ENCODE data around the gene HRCT1. TPM values are rescaled to one million over a fixed set of nuclear protein-coding genes. Genes with fewer than 3 reads are reported as not detected.
"Not testable (repeated sequence)": the region's sequence is repeated elsewhere in the genome, so short reads cannot be mapped to it uniquely, and the experiment has no call there.

Gene HRCT1
- total RNA-seq, 1 experiment from 2014 or later, result not detected

- DNase-seq (ENCODE audit: low spot score), result no peak
These were observed 11.3 kb downstream of the HRCT1 start for GRCh38 chr9:35917261-35917660.

GRCh38 chr9:35918780-35919179 lies 12.8 kb downstream of the HRCT1 start:
- no peak for DNase-seq (ENCODE audit: low spot score)

- DNase-seq (ENCODE audit: low spot score), result no peak
These were observed 13.4 kb downstream of the HRCT1 start for GRCh38 chr9:35919212-35920008.

- DNase-seq (ENCODE audit: low spot score), result no peak
These were observed 14.1 kb downstream of the HRCT1 start for GRCh38 chr9:35920051-35920620.

GRCh38 chr9:35923598-35923926 lies 17.6 kb downstream of the HRCT1 start:
- DNase-seq (ENCODE audit: low spot score), result no peak

GRCh38 chr9:35923927-35924763 lies 18.1 kb downstream of the HRCT1 start:
- DNase-seq (ENCODE audit: low spot score), result peak; percentile 89

- DNase-seq (ENCODE audit: low spot score), result no peak
These were observed 22.8 kb downstream of the HRCT1 start for GRCh38 chr9:35928591-35929452.

GRCh38 chr9:35929453-35929718 lies 23.4 kb downstream of the HRCT1 start:
- DNase-seq (ENCODE audit: low spot score), result no peak

- DNase-seq (ENCODE audit: low spot score), result no peak
These were observed 24.5 kb downstream of the HRCT1 start for GRCh38 chr9:35930521-35930920.

- DNase-seq (ENCODE audit: low spot score), result no peak
These were observed 25.0 kb downstream of the HRCT1 start for GRCh38 chr9:35930989-35931388.

- no peak for DNase-seq (ENCODE audit: low spot score)
These were observed 26.7 kb downstream of the HRCT1 start for GRCh38 chr9:35932735-35933134.

- DNase-seq (ENCODE audit: low spot score), result no peak
These were observed 27.6 kb downstream of the HRCT1 start for GRCh38 chr9:35933550-35934067.

- DNase-seq (ENCODE audit: low spot score), result not testable (repeated sequence)
These were observed 28.1 kb downstream of the HRCT1 start for GRCh38 chr9:35934069-35934468.

- DNase-seq (ENCODE audit: low spot score), result no peak
These were observed 29.3 kb downstream of the HRCT1 start for GRCh38 chr9:35935261-35935660.

GRCh38 chr9:35935755-35936509 lies 29.9 kb downstream of the HRCT1 start:
- no peak for DNase-seq (ENCODE audit: low spot score)

GRCh38 chr9:35937227-35937626 lies 31.2 kb downstream of the HRCT1 start:
- no peak for DNase-seq (ENCODE audit: low spot score)

GRCh38 chr9:35938474-35939356 lies 32.7 kb downstream of the HRCT1 start:
- DNase-seq (ENCODE audit: low spot score), result no peak

- no peak for DNase-seq (ENCODE audit: low spot score)
These were observed 33.8 kb downstream of the HRCT1 start for GRCh38 chr9:35939679-35940250.
